ENCODE results near the gene PBX2. TPM values are rescaled to one million over a fixed set of nuclear protein-coding genes. Genes with fewer than 3 reads are reported as not detected.

Gene PBX2
- total and polyA plus RNA-seq, 2 experiments from 2014 or later: 7.2 to 111 TPM

- Mint-ChIP-seq H3K27ac (no peak overlapping the region), H3K9me3 (no peaks in the 10 kb centered on the region; the same call in 2 of the 3 replicates), H3K4me1 (peaks cover 60% of the 10 kb centered on the region), H3K27me3 (ENCODE audit: insufficient read depth, low read depth, poor library complexity) (peaks cover 47% of the 10 kb centered on the region), H3K4me3 (peak overlapping the region; percentile 94), H3K36me3 (ENCODE audit: low read depth) (peaks cover 10% of the 10 kb centered on the region; the same call in 1 of the 3 replicates)
- TF ChIP-seq POLR2AphosphoS5 (IDR thresholded peaks at IDR 0.05; ENCODE audit: low read depth) (no peak), EZH2 (IDR thresholded peaks at IDR 0.05; ENCODE audit: low read depth, unreplicated experiment) (peak; percentile 42), REST (IDR thresholded peaks at IDR 0.05; ENCODE audit: unreplicated experiment) (no peak)
- Histone ChIP-seq H4K20me1 (replicated peaks; ENCODE audit: insufficient read depth) (0 out of 2 replicates have a peak, but pooled peaks cover 5% of the 10 kb centered on the region), H3K27me3 (ENCODE audit: insufficient read depth) (peaks cover 44% of the 10 kb centered on the region), H3K9me2 (ENCODE audit: insufficient read depth) (no peaks in the 10 kb centered on the region; the same call in 1 of the 2 replicates), H3K4me3 (peak overlapping the region; percentile 100), H3K36me3 (ENCODE audit: insufficient read depth) (no peaks in the 10 kb centered on the region), H2AFZ (0 out of 2 replicates have a peak overlapping the region, but pooled peaks have one; percentile 99), H3F3A (replicated peaks; ENCODE audit: low read depth) (peaks cover 9% of the 10 kb centered on the region), H3K4me1 (ENCODE audit: insufficient read depth) (peaks cover 38% of the 10 kb centered on the region), H3K79me2 (replicated peaks; ENCODE audit: insufficient read depth) (no peaks in the 10 kb centered on the region), H3K4me2 (peak overlapping the region; percentile 97), H3K27ac (ENCODE audit: low read depth) (no peak overlapping the region)
- ATAC-seq (no peak), DNase-seq (ENCODE audit: low spot score) (peak; percentile 64)
Observed at GRCh38 chr6:32151181-32151862, 38.7 kb downstream of the PBX2 start.

GRCh38 chr6:32149932-32150870, 39.8 kb downstream of the PBX2 start:
- Mint-ChIP-seq H3K27ac (no peak overlapping the region), H3K27me3 (ENCODE audit: insufficient read depth, low read depth, poor library complexity) (peaks cover 47% of the 10 kb centered on the region), H3K36me3 (ENCODE audit: low read depth) (peaks cover under 1% of the 10 kb centered on the region; the same call in 1 of the 3 replicates), H3K9me3 (no peaks in the 10 kb centered on the region; the same call in 2 of the 3 replicates), H3K4me3 (peak overlapping the region; percentile 94), H3K4me1 (peaks cover 63% of the 10 kb centered on the region)
- Histone ChIP-seq H3K4me2 (peak overlapping the region; percentile 97), H4K20me1 (replicated peaks; ENCODE audit: insufficient read depth) (0 out of 2 replicates have a peak, but pooled peaks cover 5% of the 10 kb centered on the region), H3K4me1 (ENCODE audit: insufficient read depth) (peaks cover 41% of the 10 kb centered on the region), H3K36me3 (ENCODE audit: insufficient read depth) (no peaks in the 10 kb centered on the region), H3K27ac (ENCODE audit: low read depth) (no peak overlapping the region), H3K4me3 (peak overlapping the region; percentile 100), H3F3A (replicated peaks; ENCODE audit: low read depth) (peaks cover 9% of the 10 kb centered on the region), H3K79me2 (replicated peaks; ENCODE audit: insufficient read depth) (no peaks in the 10 kb centered on the region), H3K9me2 (ENCODE audit: insufficient read depth) (no peaks in the 10 kb centered on the region; the same call in 1 of the 2 replicates), H2AFZ (peak overlapping the region; percentile 99), H3K27me3 (ENCODE audit: insufficient read depth) (peaks cover 44% of the 10 kb centered on the region)
- peak; percentile 91 for DNase-seq (ENCODE audit: low spot score)
- TF ChIP-seq CTCF (conservative IDR thresholded peaks at IDR 0.05; ENCODE audit: low read depth in 2 of 2) (peak; percentile 7 to 31; a peak in 2 of 4 replicates), CREB1 (CRISPR knock-in tag; IDR thresholded peaks at IDR 0.05; ENCODE audit: low read depth) (no peak)
- peak; percentile 11 for ATAC-seq
